Superior temporal gyrus (tissue), 1 donor: ENCODE results near the gene MRPS15.

Source experiments
- DNase-seq: peaks from one replicate; pipeline ENCODE4 v3.0.0-alpha.2; 2016; ENCODE audit errors: extremely low spot score

Gene MRPS15

DNA sequence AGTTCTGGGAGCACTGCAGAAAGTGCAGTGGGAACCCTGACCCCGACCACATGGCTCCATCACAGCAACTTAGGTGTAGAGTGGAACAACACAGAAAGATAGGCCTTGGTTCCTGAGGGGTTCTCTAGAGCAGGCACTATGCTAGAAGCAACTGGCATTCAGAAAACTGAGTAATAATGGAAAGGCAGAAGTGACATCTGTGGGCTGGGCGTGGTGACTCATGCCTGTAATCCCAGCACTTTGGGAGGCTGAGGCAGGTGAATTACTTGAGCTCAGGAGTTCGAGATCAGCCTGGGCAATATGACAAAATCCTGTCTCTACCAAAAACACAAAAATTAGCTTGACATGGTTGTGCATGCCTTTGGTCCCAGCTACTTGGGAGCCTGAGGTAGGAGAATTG lies 5.3 kb downstream of the MRPS15 start:
- DNase-seq = no peak

DNA sequence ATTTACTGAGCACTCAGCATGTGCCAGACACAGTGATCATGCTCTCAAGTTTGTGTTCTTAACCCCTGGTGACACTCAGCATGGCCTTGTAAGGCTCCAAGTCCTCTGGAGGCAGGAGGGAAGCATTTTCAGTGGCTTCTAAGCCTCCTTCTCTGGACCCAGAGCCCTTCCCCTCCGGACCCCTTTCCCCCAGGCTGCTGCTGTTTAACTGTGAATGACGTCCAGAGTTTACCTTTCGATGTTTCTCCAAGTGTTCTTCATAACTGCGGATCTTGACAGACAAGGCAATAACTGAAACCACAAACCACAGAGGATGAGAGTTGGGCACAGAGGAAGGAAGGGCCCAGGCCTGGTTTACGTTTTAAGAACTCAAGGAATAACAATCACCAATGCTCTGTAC lies 6.5 kb downstream of the MRPS15 start:
- no peak for DNase-seq

DNA sequence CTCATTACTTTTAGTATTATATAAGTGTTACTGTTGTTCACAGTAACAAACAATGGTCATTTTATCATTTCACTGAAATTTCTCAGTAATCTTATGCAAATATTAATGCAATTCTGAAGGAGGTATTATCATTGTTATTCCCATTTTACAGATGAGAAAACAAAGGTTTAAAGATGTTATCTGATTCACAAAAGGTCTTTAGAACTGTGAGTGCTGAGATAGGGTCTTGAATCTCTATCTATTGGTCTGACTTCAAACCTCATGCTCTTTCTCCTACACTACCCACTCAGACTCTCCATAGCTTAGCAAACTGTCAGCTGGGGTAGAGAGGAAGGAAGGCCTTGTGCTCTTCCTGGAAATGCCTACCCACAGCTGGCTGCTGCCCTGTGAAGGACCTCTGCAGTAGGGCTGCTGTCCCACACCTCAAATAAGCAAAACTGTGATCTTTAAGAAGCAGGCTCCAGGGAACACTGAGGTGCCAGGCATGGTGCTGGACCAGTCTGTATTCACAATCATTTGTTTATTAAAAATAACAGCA lies 7.7 kb downstream of the MRPS15 start:
- no peak for DNase-seq

- DNase-seq = no peak
These were observed 8.8 kb downstream of the MRPS15 start for GRCh38 chr1:36455386-36455785.

DNA sequence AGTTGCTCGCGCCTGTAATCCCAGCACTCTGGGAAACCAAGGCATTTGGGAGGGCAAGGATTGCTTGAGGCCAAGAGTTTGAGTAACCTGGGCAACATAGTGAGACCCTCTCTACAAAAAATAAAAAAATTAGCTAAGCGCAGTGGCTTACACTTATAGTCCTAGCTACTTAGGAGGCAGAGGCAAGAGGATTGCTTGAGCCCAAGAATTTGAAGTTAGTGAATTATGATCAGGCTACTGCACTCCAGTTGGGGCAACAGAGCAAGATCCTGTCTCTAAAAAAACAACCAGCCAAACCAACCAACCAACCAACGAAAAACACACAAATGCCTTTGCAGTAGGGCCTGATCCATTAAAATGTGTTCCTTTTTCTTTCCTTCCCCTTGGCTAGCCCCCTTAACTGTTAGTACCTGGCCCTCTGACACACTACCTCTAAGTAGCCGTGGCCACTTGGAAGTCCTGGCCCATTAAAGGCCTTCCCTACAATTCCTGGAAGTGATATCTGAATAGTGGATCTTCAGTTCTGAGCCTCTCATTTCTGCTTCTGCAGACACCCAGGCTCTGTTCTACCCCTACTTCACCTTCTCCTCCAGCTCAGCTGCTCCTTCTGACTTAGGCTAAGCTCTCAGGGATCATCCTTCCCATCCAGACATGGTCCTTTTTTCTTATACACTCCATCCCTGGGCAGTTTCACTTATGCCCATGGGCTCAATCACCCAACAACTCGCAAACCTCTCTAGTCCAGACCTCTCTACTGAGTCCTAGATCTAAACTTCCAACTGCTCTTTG lies 10.4 kb downstream of the MRPS15 start:
- DNase-seq = no peak

DNA sequence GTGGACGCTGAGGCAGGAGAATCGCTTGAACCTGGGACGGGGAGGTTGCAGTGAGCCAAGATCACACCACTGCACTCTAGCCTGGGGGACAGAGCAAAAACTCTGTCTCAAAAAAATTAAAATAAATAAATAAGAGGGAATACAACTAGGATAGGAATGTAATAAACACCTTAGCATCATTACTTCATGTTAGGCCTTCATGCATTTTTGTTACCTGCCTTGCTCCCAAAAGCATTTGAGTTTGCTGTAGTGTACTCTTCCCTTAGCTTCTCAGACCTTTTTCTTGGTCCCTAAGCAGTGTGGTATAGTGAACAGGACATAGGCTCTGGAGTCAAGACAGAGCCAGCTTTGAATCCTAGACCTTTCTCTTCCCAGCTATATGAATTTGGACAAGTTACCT lies 11.1 kb downstream of the MRPS15 start:
- DNase-seq = no peak

- DNase-seq = no peak
These were observed 13.3 kb downstream of the MRPS15 start for GRCh38 chr1:36450919-36451305.

DNA sequence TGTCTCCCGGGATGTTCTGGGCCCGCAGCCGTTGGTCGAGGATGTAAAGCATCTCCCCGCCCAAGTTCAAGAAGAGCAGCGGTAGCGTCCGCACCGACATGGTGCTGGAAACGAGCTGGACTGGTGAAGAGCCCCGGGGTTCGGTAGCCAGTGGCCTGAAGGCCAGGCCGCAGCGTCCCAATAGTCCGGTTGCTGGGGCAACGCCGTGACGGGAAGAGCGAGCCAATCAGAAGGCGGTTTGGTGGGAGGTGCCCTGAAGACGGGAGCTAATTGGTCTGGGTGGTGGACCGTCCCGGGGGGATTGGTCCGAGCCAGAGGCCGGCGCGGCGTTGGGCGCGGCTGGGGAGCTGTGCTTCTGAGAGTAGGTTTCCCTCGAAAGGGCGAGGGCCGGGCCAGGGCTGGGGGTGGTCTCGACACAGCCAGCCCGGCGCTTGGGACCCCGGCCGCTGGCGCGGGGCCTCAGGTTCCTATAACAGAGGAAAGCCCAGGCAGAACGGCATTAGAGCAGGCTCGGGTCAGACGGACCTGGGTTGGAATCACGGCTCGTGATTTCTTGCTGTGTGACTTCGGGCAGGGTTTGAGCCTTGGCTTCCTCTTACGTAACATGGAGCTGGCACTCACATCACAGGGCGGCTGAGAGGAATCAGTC lies 13.8 kb downstream of the MRPS15 start, which contains the start of gene OSCP1:
OSCP1 (minus strand) TSS at position 182 of the 649 bp plus-strand sequence; CDS start at position 100, 82 bp downstream.
- peak; percentile 98 for DNase-seq

DNA sequence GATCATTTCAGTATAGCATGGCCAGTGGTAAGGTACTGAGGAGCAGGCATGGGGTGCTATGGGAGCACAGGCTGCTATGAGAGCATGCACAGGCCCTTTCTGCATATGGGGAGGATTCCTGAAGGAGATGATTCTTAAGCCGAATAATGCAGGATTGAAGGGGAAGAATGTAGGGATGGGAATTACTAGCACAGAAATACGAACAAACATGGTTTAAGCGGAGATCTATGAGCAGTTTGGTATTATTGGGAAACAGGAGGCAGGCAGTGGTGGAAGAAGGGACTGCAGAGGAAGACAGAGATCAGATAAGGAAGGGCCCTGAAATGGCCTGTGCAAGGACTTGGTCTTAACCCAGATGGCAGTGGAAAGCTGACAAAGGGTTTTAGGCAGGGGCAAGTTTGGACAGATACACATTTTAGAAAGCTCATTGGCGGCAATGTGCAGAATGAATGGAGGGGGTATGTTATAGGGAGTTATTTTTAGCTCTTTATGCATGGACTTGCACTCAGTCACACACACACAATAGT lies 15.6 kb downstream of the MRPS15 start:
- DNase-seq = no peak

GRCh38 chr1:36447450-36447849 lies 16.7 kb downstream of the MRPS15 start:
- no peak for DNase-seq

GRCh38 chr1:36446746-36447145 lies 17.4 kb downstream of the MRPS15 start:
- DNase-seq = no peak

DNA sequence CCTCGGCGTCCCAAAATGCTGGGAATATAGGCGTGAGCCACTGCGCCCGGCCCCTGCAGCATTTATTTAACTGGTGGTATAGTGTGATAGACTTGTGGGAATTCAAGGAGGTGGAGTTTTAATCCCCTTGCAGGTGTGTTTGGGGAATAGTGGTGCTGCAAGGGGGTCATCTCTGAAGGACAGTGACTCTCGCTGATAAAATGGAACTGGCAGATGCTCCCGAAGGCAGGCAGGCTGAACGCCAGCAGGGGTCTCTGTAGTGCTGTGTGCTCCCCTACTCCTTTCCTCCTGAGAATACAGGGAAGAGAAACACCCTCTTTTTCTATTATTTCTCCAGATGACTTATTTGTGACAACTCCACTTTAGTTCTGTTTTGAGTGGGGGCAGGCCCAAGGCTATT lies 17.9 kb downstream of the MRPS15 start:
- no peak for DNase-seq

- no peak for DNase-seq
These were observed 20.9 kb downstream of the MRPS15 start for GRCh38 chr1:36443297-36443696.

DNA sequence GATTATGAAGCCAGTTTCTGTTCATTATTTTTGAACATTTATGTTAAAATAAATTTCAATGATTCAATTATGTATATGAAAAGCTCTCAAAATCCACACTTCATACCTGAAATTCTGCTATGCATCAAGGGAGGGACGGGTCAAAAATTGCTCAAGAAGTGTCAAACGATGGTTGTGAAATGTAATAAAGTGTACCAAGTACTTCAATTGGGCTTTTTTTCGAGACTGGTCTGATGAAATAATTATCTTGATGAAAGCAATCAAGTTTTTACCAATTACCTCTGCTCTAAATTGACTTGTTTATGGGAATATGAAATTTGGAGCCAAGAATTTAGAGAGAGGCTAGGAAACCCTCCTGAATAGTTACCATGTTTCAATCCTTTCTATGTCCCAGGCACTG lies 21.8 kb downstream of the MRPS15 start:
- DNase-seq = no peak

- DNase-seq = no peak
These were observed 23.5 kb downstream of the MRPS15 start for GRCh38 chr1:36440646-36441045.

DNA sequence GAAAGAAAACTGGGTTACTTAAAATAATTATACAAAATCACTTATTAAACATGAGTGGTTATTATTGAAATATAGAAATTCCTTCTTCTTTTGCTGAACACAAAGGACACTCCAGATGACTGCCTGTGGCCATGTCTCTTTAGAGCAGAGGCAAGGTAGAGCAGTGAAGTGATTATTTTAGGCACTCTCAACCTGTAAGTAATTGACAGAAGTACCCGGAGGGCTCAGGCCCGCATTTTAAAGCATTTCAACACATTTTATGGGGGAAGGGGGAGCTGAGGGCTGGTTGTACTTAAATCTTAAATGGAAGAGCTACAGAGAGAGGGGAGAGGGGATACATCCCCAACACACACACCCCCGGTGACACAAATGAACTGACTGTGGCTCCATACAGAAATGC lies 24.1 kb downstream of the MRPS15 start:
- no peak for DNase-seq

DNA sequence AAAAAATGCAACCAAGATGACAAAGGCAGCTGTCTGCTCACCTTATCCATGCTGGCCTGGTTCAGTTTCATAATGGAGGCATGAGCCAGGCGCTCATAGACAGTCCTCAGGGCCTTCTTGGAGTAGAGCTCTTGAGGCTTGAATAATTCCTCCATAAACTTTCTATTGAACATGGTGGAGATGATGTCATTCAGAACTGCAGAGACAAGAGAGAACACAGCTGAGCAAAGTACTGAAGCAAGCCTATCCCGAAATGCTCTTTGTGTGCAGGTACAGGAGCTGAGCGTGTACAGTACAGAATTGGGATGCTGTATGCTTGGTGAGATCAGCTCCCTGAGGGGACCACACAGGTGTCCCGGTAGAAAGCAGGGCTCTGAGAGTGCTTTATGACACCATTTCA lies 25.5 kb downstream of the MRPS15 start:
- no peak for DNase-seq

GRCh38 chr1:36436821-36437220 lies 27.4 kb downstream of the MRPS15 start:
- no peak for DNase-seq

GRCh38 chr1:36433102-36433501 lies 31.1 kb downstream of the MRPS15 start:
- no peak for DNase-seq

- no peak for DNase-seq
These were observed 31.6 kb downstream of the MRPS15 start for GRCh38 chr1:36432616-36433015.

- DNase-seq = no peak
These were observed 38.4 kb downstream of the MRPS15 start for GRCh38 chr1:36425791-36426190.

GRCh38 chr1:36421649-36422048 lies 42.5 kb downstream of the MRPS15 start:
- no peak for DNase-seq

- DNase-seq = peak; percentile 92
These were observed 43.3 kb downstream of the MRPS15 start for GRCh38 chr1:36420836-36421317.
